GM12875 (cell line): Measurements from ENCODE around the gene DAB2IP.

Source experiments
- H3K4me3 ChIP-seq: one replicate; pipeline ENCODE4 v1.5.1; 2011; ENCODE audit warnings: low read depth, low read length, control low read depth
- TF ChIP-seq, protein P1 (sequence below): IDR thresholded peaks from 2 replicates; pipeline ENCODE4 v1.5.1; 2011; ENCODE audit warnings: low read depth, mild to moderate bottlenecking, control low read depth, inconsistent platforms, low read length, moderate library complexity, borderline replicate concordance; ENCODE audit not compliant: insufficient read depth

Gene DAB2IP

DNA sequence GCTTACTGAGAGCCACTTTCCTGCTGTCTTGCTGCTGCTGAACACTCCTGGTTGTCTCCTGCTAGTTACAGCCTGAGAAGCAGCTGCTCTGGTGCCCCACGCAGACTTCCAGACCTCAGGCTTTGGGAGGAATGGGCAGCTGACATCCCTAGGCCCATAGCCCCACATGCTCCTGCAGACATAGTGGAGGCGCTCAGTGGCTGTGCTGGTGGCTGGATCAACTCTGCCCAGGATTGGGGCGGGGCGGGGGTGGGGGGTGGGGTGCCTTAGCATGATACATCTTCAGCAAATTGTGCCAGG lies 93.9 kb downstream of the DAB2IP start:
- H3K4me3 ChIP-seq = no peak overlapping the region
- TF ChIP-seq, protein P1, sequence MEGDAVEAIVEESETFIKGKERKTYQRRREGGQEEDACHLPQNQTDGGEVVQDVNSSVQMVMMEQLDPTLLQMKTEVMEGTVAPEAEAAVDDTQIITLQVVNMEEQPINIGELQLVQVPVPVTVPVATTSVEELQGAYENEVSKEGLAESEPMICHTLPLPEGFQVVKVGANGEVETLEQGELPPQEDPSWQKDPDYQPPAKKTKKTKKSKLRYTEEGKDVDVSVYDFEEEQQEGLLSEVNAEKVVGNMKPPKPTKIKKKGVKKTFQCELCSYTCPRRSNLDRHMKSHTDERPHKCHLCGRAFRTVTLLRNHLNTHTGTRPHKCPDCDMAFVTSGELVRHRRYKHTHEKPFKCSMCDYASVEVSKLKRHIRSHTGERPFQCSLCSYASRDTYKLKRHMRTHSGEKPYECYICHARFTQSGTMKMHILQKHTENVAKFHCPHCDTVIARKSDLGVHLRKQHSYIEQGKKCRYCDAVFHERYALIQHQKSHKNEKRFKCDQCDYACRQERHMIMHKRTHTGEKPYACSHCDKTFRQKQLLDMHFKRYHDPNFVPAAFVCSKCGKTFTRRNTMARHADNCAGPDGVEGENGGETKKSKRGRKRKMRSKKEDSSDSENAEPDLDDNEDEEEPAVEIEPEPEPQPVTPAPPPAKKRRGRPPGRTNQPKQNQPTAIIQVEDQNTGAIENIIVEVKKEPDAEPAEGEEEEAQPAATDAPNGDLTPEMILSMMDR = no peak

DNA sequence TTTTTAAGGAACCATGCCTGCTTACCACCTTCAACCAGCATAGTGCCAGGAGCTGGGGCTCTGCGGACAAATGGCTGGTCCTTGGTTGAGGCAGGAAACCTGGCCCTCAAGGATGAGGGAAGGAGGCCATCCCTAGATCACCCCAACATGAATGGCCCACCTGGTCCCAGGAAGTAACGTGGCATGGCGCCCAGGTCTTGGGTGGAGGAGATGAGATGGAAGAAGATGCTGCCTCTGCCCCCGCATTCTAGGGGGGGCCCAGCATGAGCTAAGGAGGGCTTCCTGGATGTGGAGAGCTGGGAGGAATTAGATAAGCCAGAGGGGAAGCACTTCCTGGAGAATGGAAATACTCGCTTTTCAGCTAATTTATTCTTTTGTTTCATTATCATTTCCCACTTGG lies 95.0 kb downstream of the DAB2IP start:
- TF ChIP-seq, protein P1 = no peak
- no peak overlapping the region for H3K4me3 ChIP-seq

DNA sequence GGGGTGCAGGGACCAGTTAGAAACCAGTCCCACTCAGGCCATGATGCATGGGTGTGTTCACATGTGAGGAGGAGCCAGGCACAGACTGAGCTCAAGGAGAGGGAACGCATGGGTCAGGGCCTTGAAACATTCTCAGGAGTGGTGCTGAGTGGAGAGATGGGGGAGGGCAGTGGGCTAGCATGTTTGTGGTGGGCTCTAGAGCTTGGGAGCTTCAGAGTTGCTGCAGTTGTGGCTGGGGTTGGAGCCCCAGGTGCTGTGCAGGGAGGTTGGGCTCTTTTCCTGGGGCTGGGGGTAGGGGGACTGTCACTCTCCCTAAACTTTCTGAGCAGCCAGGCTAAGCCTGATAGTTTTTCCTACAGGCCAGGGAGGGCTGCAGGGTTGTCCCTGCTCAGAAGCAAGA lies 95.4 kb downstream of the DAB2IP start:
- TF ChIP-seq, protein P1 = no peak
- H3K4me3 ChIP-seq = no peak overlapping the region

DNA sequence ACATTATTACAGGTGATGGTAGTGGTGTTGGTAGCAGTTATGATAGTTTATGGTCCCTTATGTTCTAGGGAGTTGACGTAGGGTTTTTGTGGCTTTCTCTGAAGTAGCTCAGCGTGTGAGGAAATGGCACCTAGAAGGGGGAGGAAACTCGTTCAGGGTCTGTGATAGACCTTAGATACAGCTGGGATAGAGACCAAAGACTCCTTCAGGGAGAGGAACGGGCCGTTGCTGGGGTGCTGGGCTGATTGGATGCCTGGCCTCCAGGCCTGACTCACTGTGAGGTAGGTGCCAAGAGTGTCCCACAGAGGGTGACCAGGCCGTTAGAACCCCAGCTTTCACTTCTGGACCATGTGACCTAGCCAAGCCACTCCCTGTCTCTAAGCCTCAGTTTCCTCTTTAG lies 96.6 kb downstream of the DAB2IP start:
- TF ChIP-seq, protein P1 = no peak
- H3K4me3 ChIP-seq = no peak overlapping the region

DNA sequence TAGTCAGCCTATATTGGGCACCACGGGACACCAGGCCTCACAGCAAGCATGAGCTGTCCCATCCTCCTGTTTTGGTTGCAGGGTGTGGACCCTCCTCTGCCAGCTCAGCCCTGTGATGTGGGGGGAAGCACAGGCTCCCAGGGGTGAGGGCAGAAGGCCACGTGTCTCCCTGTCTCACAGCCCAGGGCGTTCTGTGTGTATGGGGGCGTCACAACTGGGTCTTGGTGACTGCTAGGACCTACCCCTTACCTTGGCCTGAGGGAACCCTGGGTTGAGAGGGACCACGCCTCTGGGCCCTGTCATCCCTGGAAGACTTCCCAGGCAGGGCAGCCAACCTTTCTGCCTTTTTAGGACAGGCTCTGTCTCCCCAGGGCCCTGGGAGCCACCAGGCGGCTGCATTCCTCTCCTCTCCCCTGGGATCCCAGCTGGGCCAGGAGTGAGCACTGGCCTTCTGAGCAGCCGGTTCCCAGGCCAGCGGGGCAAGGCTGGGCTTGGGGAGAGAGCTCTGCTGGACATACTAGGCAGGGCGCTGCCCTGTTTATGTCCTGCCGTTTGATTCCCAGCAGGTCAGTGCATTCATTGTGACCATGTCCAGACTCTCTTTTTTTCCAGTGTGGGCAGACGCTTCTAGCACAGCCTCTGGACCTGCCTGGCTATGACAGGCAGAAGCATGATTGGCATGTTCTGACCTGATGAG lies 97.4 kb downstream of the DAB2IP start:
- no peak overlapping the region for H3K4me3 ChIP-seq
- TF ChIP-seq, protein P1 = no peak

DNA sequence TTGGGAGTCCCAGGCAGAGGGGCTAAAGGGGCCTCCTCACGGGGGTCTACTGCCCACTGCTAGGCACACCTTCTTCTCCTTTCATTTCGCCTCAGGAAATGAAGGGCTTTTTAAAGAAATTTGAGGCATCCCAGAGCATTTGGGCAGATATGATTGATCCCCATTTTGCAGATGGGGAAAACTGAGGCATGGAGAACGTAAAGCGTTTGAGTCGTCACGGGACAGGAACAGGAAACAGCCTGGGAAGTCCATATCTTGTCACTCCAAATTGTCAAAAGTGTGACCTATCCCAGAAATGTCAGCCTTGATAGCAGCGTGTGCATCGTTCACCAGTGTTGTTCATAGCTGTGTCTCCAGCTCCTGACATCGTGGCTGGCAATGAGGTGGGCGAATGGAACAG lies 98.2 kb downstream of the DAB2IP start:
- TF ChIP-seq, protein P1 = no peak
- H3K4me3 ChIP-seq = no peak overlapping the region

DNA sequence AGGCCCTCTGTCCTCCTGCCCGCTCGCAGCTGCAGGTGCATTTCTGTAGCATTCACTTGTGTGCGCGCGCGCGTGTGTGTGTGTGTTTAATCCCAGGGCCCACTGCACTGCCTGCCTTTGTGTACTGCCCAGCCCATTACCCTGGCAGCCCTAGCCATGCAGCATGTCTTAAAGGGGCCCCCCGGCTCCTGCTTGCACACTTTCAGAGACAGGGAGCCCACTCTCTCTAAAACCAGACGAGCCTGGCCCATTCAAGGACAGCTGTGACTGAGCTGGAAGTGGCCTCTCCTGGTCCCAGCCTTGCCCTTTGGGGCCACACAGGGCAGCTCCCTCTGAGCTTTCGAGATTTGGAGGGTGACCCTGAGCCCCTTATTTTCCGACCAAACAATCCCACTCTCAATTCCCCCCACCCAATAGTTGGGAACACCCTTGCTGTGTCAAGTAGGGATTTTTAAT lies 98.9 kb downstream of the DAB2IP start:
- TF ChIP-seq, protein P1 = no peak
- H3K4me3 ChIP-seq = no peak overlapping the region
